IgD-negative memory B cell (primary cell): ENCODE data around the gene KRT80. TPM values are rescaled to one million over a fixed set of nuclear protein-coding genes. Genes with fewer than 3 reads are reported as not detected.

ENCODE experiments used
- H3K27ac Mint-ChIP-seq, 3 donors: one replicate each; pipeline ENCODE4 v1.8.0; 2020 to 2022; ENCODE audit warnings: mild to moderate bottlenecking in 3 of 3, mixed read lengths in 3 of 3, moderate library complexity in 1 of 3
- H3K27me3 Mint-ChIP-seq: one replicate; pipeline ENCODE4 v1.8.0; 2021; ENCODE audit warnings: mixed read lengths
- H3K36me3 Mint-ChIP-seq: one replicate; pipeline ENCODE4 v1.8.0; 2020; ENCODE audit warnings: mild to moderate bottlenecking, mixed read lengths
- H3K4me1 Mint-ChIP-seq, 3 donors: one replicate each; pipeline ENCODE4 v1.8.0; 2020 to 2022; ENCODE audit warnings: mixed read lengths in 3 of 3, mild to moderate bottlenecking in 1 of 3
- H3K4me3 Mint-ChIP-seq, 4 donors: one replicate each; pipeline ENCODE4 v1.8.0; 2020 to 2022; ENCODE audit warnings: mild to moderate bottlenecking in 4 of 4, mixed read lengths in 4 of 4, moderate library complexity in 3 of 4
- H3K9me3 Mint-ChIP-seq, 3 donors: one replicate each; pipeline ENCODE4 v1.8.0; 2020 to 2021; ENCODE audit warnings: mixed read lengths in 3 of 3, mild to moderate bottlenecking in 1 of 3
- polyA plus RNA-seq: library from polyadenylated mRNA; unstranded; fragments of 300-500 nt; fragmentation: Illumina TruSeq; gene quantifications from one replicate; pipeline ENCODE4 v1.2.3, GENCODE V29; 2021

KRT80 gene
- polyA plus RNA-seq, 1 donor from 2014 or later: not detected

DNA sequence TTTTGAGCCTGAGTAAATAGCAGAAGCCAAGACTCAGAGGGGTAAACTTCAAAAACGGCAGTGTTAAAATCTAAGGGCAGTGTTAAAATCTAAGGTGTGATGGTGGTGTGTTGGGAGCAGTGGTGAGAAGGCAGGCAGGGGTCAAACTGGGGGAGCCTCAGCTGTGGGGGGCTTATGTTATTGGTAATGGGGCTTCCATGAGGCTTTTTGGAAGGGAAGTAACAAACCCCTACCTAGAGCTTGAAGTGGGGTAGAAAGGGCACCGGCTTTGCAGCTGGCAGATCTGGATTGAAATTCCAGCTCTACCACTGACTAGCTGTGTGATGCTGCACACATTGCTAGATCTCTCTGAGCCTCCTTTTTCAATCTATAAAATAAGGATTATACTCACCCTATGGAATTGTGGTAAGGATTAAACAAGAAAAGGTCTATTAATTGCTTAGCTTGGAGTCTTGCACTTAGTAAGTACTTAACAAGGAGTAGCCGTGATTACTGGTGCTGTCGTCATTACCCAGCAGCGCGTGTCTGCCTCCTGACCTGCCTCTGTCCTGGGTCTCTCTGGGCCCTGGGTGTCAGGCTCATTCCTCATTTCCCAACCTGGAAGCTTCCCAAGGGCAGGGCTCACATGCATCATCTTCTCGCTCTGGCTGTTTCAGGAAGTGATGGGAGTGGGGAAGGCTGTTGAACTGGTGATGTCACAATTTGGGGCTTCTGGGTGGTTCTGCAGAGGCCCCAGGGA is 18.5 kb upstream of the KRT80 start:
- peaks cover 7% of the 10 kb centered on the region for H3K27me3 Mint-ChIP-seq
- peak overlapping the region in 1 of 3 donors; percentile 0 for H3K27ac Mint-ChIP-seq
- no peak overlapping the region for H3K4me3 Mint-ChIP-seq

DNA sequence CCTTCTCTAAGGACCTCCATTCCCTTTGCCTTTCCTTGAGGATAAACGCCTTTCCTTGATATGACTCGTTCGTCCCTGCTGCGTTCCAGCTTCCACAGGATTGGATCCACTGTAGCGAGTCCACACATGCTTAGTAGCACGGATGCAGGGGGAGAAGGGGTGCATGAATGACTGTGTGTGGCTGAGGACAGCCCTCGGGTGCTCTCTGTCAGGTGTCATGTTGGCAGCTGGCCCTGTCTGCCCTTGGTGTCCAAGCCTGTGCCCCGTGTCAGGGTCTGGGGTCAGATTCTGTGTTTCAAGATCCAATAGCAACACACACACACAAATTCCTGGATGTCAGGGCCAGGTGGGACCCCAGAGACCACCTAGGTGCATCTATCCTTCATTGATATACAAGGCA is 17.5 kb upstream of the KRT80 start:
- Mint-ChIP-seq H3K4me1 (peaks cover 0 to 1% (median 0%) of the 10 kb centered on the region in 3 donors), H3K27ac (no peak overlapping the region), H3K27me3 (peaks cover 2% of the 10 kb centered on the region), H3K9me3 (no peaks in the 10 kb centered on the region), H3K36me3 (peaks cover 2% of the 10 kb centered on the region), H3K4me3 (no peak overlapping the region)

More for the DNA sequence above, 18.5 kb upstream of the KRT80 start:
- peaks cover 0 to 1% (median 0%) of the 10 kb centered on the region in 3 donors for H3K4me1 Mint-ChIP-seq
- peaks cover 2% of the 10 kb centered on the region for H3K36me3 Mint-ChIP-seq
- no peaks in the 10 kb centered on the region for H3K9me3 Mint-ChIP-seq

DNA sequence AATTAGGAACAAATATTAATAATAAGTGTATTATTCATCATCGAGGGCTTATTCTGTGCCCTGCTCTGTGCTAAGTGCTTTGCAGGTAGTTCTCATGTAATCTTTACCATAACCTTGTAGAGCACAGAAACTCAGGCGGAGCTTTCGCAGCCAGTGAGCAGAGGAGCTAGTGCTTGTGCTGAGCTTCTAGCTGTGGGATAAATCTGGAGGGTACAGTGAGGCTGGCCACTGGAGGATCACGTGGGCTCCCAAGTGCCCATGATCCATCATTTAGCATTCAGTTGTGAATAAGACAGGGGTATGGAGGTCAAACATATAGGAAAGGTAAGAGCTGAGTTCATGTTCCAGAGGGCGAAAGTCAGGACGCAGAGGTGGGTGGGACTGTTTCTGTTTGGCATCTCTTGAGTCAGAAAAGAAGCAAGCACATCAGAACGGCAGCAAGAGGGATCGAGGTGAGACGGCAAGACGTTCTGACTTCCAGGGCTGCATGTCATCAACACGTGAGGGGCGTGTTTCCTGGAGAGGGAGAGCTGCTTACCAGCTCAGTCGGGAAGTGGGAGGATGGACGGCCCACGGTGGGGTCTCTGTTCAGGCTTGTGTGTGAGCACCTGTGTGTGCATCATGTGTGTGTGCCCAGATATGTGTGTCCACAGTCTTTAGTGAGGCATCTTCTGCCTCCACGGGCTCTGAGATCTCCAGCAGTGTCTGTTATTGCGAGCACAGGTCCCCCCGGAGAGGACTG is 16.8 kb upstream of the KRT80 start:
- H3K4me3 Mint-ChIP-seq: no peak overlapping the region
- H3K9me3 Mint-ChIP-seq: no peaks in the 10 kb centered on the region
- H3K27ac Mint-ChIP-seq: no peak overlapping the region
- peaks cover 2% of the 10 kb centered on the region for H3K27me3 Mint-ChIP-seq
- no peaks in the 10 kb centered on the region for H3K4me1 Mint-ChIP-seq
- peaks cover 2% of the 10 kb centered on the region for H3K36me3 Mint-ChIP-seq

DNA sequence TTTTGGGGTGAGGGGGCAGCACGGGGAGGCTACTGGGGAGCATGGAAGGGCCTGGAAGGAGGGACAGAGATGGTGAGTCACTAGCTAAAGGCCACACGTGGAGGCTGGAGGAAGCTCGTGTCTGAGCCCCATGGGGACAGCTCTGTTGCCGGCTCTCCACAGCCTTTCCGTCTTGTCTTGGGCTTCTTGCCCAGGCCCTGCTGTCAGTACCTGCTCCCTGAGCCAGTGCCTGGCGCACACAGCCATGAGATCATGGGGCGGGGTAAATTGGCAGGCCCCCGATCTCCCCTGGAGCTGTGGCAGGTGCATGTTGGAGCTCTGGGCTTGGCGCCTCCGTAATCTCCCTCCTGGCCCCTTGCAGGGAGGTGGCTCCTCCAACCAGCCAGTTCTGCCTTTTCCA is 16.1 kb upstream of the KRT80 start:
- no peaks in the 10 kb centered on the region for H3K9me3 Mint-ChIP-seq
- H3K27me3 Mint-ChIP-seq: peaks cover 6% of the 10 kb centered on the region
- H3K36me3 Mint-ChIP-seq: peaks cover 6% of the 10 kb centered on the region
- peaks cover 0 to 4% (median 0%) of the 10 kb centered on the region in 3 donors for H3K4me1 Mint-ChIP-seq
- H3K4me3 Mint-ChIP-seq: no peak overlapping the region
- H3K27ac Mint-ChIP-seq: no peak overlapping the region

DNA sequence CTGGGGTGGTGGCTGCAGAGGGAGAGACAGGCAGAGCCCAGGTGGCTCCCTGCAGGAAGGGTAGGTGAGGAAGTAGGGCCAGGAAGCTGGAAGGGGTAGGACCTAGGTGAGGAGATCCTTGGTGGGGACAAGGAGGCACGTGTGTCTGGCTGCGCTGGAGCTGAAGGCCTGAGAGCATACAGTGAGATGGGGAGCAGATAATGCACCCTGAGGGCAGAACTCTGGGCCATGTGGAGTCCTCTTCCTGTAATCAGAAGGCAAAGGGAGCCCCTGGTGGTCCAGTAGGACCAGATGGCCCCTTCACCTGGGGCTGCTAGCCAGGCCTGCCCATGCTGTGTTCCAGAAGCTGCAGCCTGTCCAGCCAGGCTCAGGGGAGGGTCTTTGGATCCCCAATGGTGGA is 15.3 kb upstream of the KRT80 start:
- peaks cover 0 to 6% (median 0%) of the 10 kb centered on the region in 3 donors for H3K4me1 Mint-ChIP-seq
- no peak overlapping the region for H3K4me3 Mint-ChIP-seq
- H3K9me3 Mint-ChIP-seq: no peaks in the 10 kb centered on the region
- H3K27me3 Mint-ChIP-seq: peaks cover 8% of the 10 kb centered on the region
- H3K36me3 Mint-ChIP-seq: peaks cover 7% of the 10 kb centered on the region
- H3K27ac Mint-ChIP-seq: no peak overlapping the region

DNA sequence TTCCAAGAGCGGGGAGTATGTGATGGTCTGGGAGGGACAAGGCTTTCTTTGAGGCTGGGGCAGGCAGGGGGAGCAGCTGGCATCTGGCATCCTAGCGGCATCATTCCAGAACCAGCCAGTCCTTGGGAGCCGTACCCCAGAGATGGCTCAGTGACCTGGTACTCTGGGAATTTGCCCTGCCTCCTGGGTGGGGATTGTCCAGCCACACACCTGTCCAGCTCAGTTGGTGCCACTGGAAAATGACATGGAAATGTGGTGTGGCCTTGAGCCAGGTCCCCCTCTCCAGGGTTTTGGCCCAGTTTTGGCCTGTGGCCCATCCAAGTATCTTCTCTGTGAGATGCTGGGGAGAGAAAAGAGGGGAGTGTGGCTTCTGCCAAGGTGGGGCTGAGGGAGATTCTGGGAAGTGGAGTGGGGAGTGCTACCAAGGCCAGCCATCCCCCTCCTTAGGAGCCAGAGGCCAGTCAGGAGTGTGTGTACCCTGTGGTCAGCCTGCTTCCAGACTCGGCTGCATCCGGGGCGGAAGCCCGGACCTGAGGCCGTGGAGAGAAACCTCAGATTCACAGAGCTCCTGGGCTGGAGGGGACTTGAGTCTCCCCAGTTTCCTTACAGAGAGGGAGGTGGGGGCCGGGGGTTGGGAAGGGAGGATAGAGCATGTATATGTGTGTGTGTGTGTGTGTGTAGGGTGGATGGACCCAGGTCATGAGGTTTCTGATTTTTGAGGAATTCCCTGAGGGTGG is 14.7 kb upstream of the KRT80 start:
- no peaks in the 10 kb centered on the region for H3K9me3 Mint-ChIP-seq
- H3K27ac Mint-ChIP-seq: no peak overlapping the region
- H3K27me3 Mint-ChIP-seq: peaks cover 11% of the 10 kb centered on the region
- H3K4me1 Mint-ChIP-seq: peaks cover 0 to 6% (median 0%) of the 10 kb centered on the region in 3 donors
- peaks cover 7% of the 10 kb centered on the region for H3K36me3 Mint-ChIP-seq
- H3K4me3 Mint-ChIP-seq: no peak overlapping the region

DNA sequence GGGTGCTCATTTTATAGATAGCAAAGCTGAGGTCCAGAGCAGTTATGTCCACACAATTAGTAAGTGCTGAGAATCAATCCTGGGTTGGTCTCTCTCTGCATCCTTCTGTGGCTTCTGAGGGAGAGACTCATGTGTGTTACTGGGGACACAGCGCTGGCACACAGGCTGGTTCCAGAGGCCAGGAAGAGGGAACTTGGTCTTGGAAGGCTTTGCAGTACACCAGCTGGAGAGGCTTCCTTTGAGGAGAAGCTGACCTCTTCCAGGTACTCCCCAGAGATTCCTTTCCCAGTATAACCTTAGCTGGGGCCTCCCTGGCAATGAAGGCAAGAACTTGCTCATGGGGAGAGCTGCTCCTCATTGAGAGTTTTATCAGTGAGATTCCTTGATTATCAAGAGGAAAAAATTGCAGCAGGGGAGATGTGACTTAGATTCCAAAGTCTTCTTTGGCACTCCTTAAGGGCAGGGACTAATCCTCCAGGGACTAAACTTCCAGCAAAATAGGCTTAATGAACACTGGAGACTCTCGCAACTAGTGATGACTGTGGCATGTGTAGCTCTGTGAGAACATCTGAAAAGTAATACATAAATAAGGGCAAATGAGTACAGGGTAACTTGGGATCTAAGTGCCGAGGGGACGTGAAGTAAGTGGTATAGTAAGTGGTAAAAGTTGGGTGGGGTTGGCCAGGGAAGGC is 13.9 kb upstream of the KRT80 start:
- Mint-ChIP-seq H3K4me1 (peaks cover 0 to 6% (median 0%) of the 10 kb centered on the region in 3 donors), H3K9me3 (no peaks in the 10 kb centered on the region), H3K27ac (no peak overlapping the region), H3K36me3 (peaks cover 7% of the 10 kb centered on the region), H3K4me3 (no peak overlapping the region), H3K27me3 (peaks cover 11% of the 10 kb centered on the region)

DNA sequence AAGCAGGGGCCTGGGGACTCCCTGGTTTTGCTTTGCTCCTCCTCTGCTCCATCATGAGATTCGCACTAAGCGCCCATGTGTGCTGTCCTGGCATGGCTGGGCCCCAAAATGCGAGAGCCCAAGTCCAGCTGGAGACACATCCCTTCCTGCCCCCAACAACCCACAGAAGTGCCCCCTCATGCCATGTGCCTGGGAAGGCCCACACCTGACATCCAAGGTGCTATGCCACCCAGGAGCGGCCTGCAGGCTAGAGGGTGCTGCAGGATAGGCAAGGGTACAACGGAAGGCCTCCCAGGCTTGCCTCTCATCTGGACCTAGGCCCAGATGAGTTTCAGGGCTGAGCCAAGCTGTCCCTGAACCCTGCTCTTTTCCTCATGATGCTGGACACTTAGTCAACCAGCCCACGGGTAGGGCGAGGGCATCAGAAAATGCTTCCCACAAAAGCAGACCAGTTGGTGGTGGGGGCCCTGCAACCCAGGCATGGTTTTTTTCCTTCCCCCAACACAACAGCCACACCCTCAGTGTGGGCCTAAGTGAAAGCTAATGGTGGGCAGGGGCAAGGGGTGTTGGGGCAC is 13.2 kb upstream of the KRT80 start:
- H3K4me3 Mint-ChIP-seq: no peak overlapping the region
- H3K27me3 Mint-ChIP-seq: peaks cover 15% of the 10 kb centered on the region
- H3K4me1 Mint-ChIP-seq: peaks cover 0 to 6% (median 0%) of the 10 kb centered on the region in 3 donors
- H3K27ac Mint-ChIP-seq: no peak overlapping the region
- H3K9me3 Mint-ChIP-seq: no peaks in the 10 kb centered on the region
- H3K36me3 Mint-ChIP-seq: peaks cover 7% of the 10 kb centered on the region

DNA sequence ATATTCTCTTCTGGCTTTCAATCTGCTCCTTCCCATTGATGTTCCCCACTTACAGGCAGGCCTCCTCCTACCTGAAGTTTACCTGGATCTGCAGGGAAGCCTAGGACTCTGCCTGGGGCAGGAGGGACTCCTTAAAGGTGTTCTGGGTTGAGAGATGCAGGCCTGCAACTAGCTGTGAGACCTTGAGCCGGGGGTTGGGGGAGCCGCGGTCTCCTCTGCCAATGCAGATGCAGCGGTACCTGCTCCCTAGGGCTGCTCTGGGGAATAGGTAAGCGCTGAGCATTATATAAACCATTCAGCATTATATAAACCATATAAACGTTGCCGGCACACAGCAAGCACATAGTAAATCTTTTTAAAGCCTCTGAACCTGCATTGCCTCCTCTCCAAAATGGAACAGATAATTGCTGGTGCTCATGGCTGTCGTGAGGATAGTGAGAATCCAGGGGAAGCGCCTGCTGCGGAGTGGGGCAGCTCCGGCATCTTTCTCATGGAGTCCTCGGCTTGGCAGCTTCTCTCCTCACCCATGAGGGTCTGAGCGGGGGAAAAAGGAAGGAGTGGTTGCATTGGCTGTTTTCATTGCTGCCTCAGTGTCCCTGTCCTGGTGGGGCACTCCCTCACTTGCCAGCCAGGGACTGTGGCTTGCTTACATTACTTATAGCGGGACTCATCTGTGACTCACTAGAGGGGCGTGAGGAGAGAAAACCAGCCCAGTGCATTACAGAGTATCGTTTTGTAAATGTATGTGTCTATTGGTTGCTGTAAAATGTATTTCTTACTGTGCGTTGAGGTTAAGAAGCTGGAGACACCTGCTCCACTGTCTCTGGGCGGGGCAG is 12.5 kb upstream of the KRT80 start:
- H3K9me3 Mint-ChIP-seq: no peaks in the 10 kb centered on the region
- H3K4me1 Mint-ChIP-seq: peaks cover 0 to 6% (median 0%) of the 10 kb centered on the region in 3 donors
- no peak overlapping the region for H3K4me3 Mint-ChIP-seq
- H3K27ac Mint-ChIP-seq: no peak overlapping the region
- H3K36me3 Mint-ChIP-seq: peaks cover 5% of the 10 kb centered on the region
- peaks cover 15% of the 10 kb centered on the region for H3K27me3 Mint-ChIP-seq

DNA sequence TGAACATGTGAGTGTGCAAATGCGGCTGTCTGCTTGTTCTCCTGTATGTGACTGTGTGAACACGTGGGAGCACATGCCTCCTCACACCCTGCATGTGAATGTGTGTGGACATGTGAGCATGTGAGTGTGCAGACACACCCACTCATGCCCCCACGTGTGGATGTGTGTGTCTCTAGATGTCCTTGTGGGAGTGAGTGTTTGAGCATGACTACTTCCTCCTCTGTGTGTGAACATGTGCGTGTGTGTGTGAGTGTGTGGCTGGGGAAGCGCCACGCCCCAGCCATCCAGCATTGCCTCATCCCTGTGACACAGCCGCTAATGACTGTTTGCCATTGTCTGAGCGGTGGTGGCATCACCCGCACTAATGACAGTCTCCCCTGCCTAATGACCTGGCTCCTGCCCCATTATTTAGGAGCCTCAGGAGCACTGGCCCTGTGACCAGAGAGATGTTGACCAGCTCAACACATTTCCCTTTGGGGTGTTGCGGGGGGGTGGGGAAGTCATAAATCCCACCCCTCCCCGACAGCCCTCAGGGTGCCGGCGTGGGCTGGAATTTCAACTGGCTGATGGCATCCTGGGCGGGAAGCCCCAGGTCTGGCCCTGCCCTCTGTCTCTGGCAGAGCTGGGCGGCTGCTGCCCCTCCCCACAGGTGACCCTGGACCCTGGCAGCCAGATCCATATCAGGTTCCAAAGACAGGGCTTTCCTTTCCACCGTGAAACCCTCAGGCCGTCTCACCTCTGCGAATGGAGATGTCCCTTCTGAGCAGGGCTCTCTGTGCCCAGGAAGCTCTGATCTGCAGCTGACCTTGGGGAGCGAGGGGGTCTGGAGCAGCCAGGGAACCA is 11.5 kb upstream of the KRT80 start:
- no peak overlapping the region for H3K27ac Mint-ChIP-seq
- H3K4me3 Mint-ChIP-seq: no peak overlapping the region
- H3K9me3 Mint-ChIP-seq: no peaks in the 10 kb centered on the region
- H3K36me3 Mint-ChIP-seq: peaks cover 5% of the 10 kb centered on the region
- peaks cover 15% of the 10 kb centered on the region for H3K27me3 Mint-ChIP-seq
- H3K4me1 Mint-ChIP-seq: peaks cover 0 to 6% (median 0%) of the 10 kb centered on the region in 3 donors

DNA sequence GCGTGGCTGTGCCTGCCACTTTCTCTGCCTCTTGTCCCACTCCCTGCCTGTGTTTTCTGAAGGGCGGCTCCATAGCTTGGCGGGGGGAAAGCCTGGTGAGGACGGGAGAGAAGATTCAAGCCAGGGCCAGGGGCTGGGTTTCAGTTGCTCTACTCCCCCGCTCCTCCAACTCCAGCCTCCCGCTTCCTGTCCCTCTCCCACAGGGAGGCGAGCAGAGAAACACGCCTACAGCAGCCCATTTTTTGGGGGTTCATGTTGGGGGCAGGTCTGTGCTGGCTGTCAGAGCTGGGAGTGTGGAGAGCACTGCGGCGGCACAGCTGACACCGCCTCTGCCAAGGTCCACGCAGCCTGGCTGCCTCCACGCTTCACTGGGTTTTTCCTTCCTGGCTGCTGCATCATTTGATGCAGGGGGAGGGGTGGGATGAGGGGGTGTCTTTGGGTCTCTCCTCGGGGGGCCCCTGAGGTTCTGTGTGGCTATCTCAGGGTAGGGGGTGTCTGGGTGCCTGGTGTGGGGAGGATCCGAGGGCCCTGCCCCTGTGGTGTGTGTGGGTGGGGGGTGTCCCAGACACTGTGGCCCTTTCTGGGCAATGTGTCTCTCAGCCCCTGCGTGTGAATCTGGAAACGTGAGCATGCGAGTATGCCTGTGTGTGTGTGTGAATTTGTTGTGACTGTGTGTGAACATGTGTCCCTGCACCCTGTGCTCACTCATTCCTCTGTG is 10.7 kb upstream of the KRT80 start:
- Mint-ChIP-seq H3K27ac (no peak overlapping the region), H3K4me3 (no peak overlapping the region), H3K9me3 (no peaks in the 10 kb centered on the region), H3K4me1 (peaks cover 0 to 6% (median 0%) of the 10 kb centered on the region in 3 donors), H3K27me3 (peaks cover 15% of the 10 kb centered on the region), H3K36me3 (peaks cover 5% of the 10 kb centered on the region)

DNA sequence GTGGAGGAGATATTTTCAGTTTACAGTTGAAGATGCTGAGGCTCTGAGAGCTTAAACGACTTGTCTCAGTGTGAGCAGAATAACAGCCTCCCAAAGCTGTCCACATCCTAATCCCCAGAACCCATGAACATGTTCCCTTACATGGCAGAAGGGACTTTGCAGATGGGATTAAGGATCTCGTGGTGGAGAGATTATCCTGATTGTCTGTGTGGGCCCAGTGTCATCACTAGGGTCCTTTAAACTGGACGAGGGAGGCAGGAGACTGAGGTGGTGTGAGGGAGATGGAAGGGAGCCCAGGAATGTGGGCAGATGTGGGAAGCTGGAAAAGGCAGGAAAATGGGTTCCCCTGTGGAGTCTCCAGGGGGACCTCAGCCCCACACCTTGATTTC is 9.6 kb upstream of the KRT80 start:
- Mint-ChIP-seq H3K4me3 (no peak overlapping the region), H3K4me1 (peaks cover 0 to 6% (median 0%) of the 10 kb centered on the region in 3 donors), H3K27ac (no peak overlapping the region), H3K27me3 (peaks cover 16% of the 10 kb centered on the region), H3K9me3 (no peaks in the 10 kb centered on the region), H3K36me3 (peaks cover 5% of the 10 kb centered on the region)
